H9 (cell line): ENCODE measurements around the gene IFI44. TPM values are rescaled to one million over a fixed set of nuclear protein-coding genes. Genes with fewer than 3 reads are reported as not detected.

Source experiments
- DNase-seq: peaks from one replicate; pipeline ENCODE4 v3.0.0-alpha.2; 2017
- H2AFZ ChIP-seq: one replicate; pipeline ENCODE4 v1.6.1; 2013; ENCODE audit warnings: mild to moderate bottlenecking, low read length, control low read depth, moderate library complexity
- H2AK5ac ChIP-seq: 2 replicates; pipeline ENCODE4 v1.6.1; 2013; ENCODE audit warnings: low read length, control low read depth, mixed read lengths; ENCODE audit not compliant: insufficient read length
- H2BK120ac ChIP-seq: one replicate; pipeline ENCODE4 v1.6.1; 2013; ENCODE audit warnings: low read depth, mild to moderate bottlenecking, low read length, control low read depth, inconsistent platforms; ENCODE audit not compliant: poor library complexity, severe bottlenecking
- H2BK12ac ChIP-seq: 2 replicates; pipeline ENCODE4 v1.6.1; 2013; ENCODE audit warnings: low read length, control low read depth, mixed read lengths, low read depth; ENCODE audit not compliant: insufficient read length
- H2BK15ac ChIP-seq: 2 replicates; pipeline ENCODE4 v1.6.1; 2013; ENCODE audit warnings: low read depth, low read length, control low read depth
- H2BK20ac ChIP-seq: one replicate; pipeline ENCODE4 v1.6.1; 2013; ENCODE audit warnings: low read depth, mild to moderate bottlenecking, low read length, control low read depth, inconsistent platforms; ENCODE audit not compliant: poor library complexity, severe bottlenecking
- H2BK5ac ChIP-seq: 2 replicates; pipeline ENCODE4 v1.6.1; 2013; ENCODE audit warnings: low read length, control low read depth, mixed read lengths; ENCODE audit not compliant: insufficient read length
- H3K14ac ChIP-seq: 2 replicates; pipeline ENCODE4 v1.6.1; 2013; ENCODE audit warnings: low read length, control low read depth; ENCODE audit not compliant: insufficient read depth
- H3K18ac ChIP-seq: 2 replicates; pipeline ENCODE4 v1.6.1; 2013; ENCODE audit warnings: low read depth, mild to moderate bottlenecking, mixed read lengths, low read length, control low read depth; ENCODE audit not compliant: insufficient read length
- H3K23ac ChIP-seq: 2 replicates; pipeline ENCODE4 v1.6.1; 2013; ENCODE audit warnings: low read length, control low read depth, mixed read lengths, low read depth; ENCODE audit not compliant: insufficient read length
- H3K23me2 ChIP-seq: 2 replicates; pipeline ENCODE4 v1.6.1; 2013; ENCODE audit warnings: low read depth, mild to moderate bottlenecking, mixed read lengths, low read length, control low read depth; ENCODE audit not compliant: insufficient read length, poor library complexity, severe bottlenecking
- H3K27ac ChIP-seq: 2 replicates; pipeline ENCODE4 v1.5.1; 2013; ENCODE audit warnings: low read length, control low read depth, mixed read lengths, low read depth; ENCODE audit not compliant: insufficient read length
- H3K27me3 ChIP-seq: 2 replicates; pipeline ENCODE4 v1.6.1; 2013; ENCODE audit warnings: low read length, control low read depth, inconsistent platforms; ENCODE audit not compliant: insufficient read depth
- H3K4ac ChIP-seq: 2 replicates; pipeline ENCODE4 v1.6.1; 2013; ENCODE audit warnings: low read depth, mild to moderate bottlenecking, control low read depth, inconsistent platforms, low read length, moderate library complexity
- H3K4me1 ChIP-seq: 2 replicates; pipeline ENCODE4 v1.6.1; 2013; ENCODE audit warnings: low read length, control low read depth, inconsistent platforms; ENCODE audit not compliant: insufficient read depth
- H3K4me2 ChIP-seq: 2 replicates; pipeline ENCODE4 v1.6.1; 2013; ENCODE audit warnings: low read length, control low read depth, mixed read lengths; ENCODE audit not compliant: insufficient read length, insufficient read depth
- H3K56ac ChIP-seq: 2 replicates; pipeline ENCODE4 v1.6.1; 2013; ENCODE audit warnings: low read depth, mild to moderate bottlenecking, mixed read lengths, low read length, control low read depth; ENCODE audit not compliant: insufficient read length
- H3K79me1 ChIP-seq: 2 replicates; pipeline ENCODE4 v1.6.1; 2013; ENCODE audit warnings: low read depth, mild to moderate bottlenecking, moderate library complexity, low read length, control low read depth, inconsistent platforms; ENCODE audit not compliant: insufficient read depth, poor library complexity, severe bottlenecking
- H3K79me2 ChIP-seq: 2 replicates; pipeline ENCODE4 v1.6.1; 2013; ENCODE audit warnings: low read length, control low read depth, inconsistent platforms; ENCODE audit not compliant: insufficient read depth
- H3K9ac ChIP-seq: 2 replicates; pipeline ENCODE4 v1.6.1; 2013; ENCODE audit warnings: low read length, control low read depth, mixed read lengths; ENCODE audit not compliant: insufficient read length; ENCODE audit errors: extremely low read depth
- H3K9me3 ChIP-seq: one replicate; pipeline ENCODE4 v1.6.1; 2013; ENCODE audit warnings: low read depth, low read length, inconsistent platforms; ENCODE audit not compliant: control insufficient read depth
- H3T11ph ChIP-seq: one replicate; pipeline ENCODE4 v1.6.1; 2013; ENCODE audit warnings: mild to moderate bottlenecking, low read length, control low read depth, inconsistent platforms
- H4K20me1 ChIP-seq: one replicate; pipeline ENCODE4 v1.6.1; 2013; ENCODE audit not compliant: control insufficient read depth, insufficient read length, insufficient read depth
- H4K5ac ChIP-seq: 2 replicates; pipeline ENCODE4 v1.6.1; 2013; ENCODE audit warnings: low read depth, mild to moderate bottlenecking, mixed read lengths, low read length, control low read depth; ENCODE audit not compliant: insufficient read length
- H4K8ac ChIP-seq: replicated peaks from 2 replicates; pipeline ENCODE4 v1.6.1; 2013; ENCODE audit warnings: low read length, control low read depth, mixed read lengths, low read depth; ENCODE audit not compliant: insufficient read length
- H4K91ac ChIP-seq: 2 replicates; pipeline ENCODE4 v1.6.1; 2013; ENCODE audit warnings: low read depth, mild to moderate bottlenecking, moderate library complexity, mixed read lengths, low read length, control low read depth; ENCODE audit not compliant: insufficient read length
- H3K27ac Mint-ChIP-seq, 3 experiments: 2 replicates in 2 of 3; 3 replicates in 1 of 3; pipeline ENCODE4 v1.8.0; 2020 to 2021; ENCODE audit warnings: mixed read lengths in 3 of 3, mild to moderate bottlenecking in 1 of 3, moderate library complexity in 1 of 3
- H3K27me3 Mint-ChIP-seq: 2 replicates; pipeline ENCODE4 v1.8.0; 2021; ENCODE audit warnings: low read depth, mild to moderate bottlenecking, moderate library complexity, mixed read lengths
- H3K36me3 Mint-ChIP-seq, 3 experiments: 2 replicates in 2 of 3; 3 replicates in 1 of 3; pipeline ENCODE4 v1.8.0; 2020 to 2021; ENCODE audit warnings: low read depth in 3 of 3, mixed read lengths in 3 of 3; ENCODE audit not compliant: insufficient read depth in 1 of 3
- H3K4me1 Mint-ChIP-seq, 2 experiments: 2 replicates each; pipeline ENCODE4 v1.8.0; 2020; ENCODE audit warnings: mixed read lengths in 2 of 2
- H3K4me3 Mint-ChIP-seq, 2 experiments: 2 replicates in 1 of 2; 3 replicates in 1 of 2; pipeline ENCODE4 v1.8.0; 2020 to 2021; ENCODE audit warnings: mild to moderate bottlenecking in 2 of 2, mixed read lengths in 2 of 2, moderate library complexity in 1 of 2
- H3K9me3 Mint-ChIP-seq, 2 experiments: 2 replicates in 1 of 2; 3 replicates in 1 of 2; pipeline ENCODE4 v1.8.0; 2020; ENCODE audit warnings: mild to moderate bottlenecking in 2 of 2, mixed read lengths in 2 of 2, moderate library complexity in 1 of 2
- WGBS: extraction: QIAGEN DNeasy Blood & Tissue Kit; methylation state at CpG from one replicate; pipeline ENCODE4 v1.1.7; 2013; ENCODE audit warnings: missing lambda C conversion rate, low lambda C conversion rate, mixed read lengths; ENCODE audit not compliant: insufficient read length; ENCODE audit errors: extremely low coverage; 5-methylcytosine and 5-hydroxymethylcytosine counted together
- total RNA-seq: library from RNA; stranded (reverse); gene quantifications from 2 replicates; pipeline ENCODE4 v1.2.1, GENCODE V29; 2021
- TF ChIP-seq, protein P1 (sequence below): fragments of 200-600 bp; sonication (generic); conservative IDR thresholded peaks from 3 replicates; pipeline ENCODE4 v1.8.0; 2021; ENCODE audit warnings: antibody characterized with exemption, mild to moderate bottlenecking

IFI44 gene
- total RNA-seq, 1 experiment from 2014 or later: not detected

DNA sequence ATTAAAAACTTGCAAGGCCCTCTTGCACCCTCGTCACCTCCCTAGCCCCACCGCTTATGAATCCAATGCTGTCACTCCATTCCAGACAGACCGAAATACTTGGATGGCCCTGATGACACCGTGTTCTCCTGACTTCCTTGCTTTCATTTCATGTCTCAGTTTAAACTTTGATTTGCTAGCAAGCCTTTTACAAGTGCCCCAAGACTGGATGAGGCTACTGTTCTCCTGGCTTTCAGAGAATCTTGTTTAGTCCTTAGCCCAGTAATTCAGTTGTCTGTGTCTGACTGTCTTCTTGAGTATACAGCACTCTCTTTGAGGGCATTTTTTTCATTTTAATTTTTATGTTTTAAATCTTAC lies 30.2 kb upstream of the IFI44 start:
- Histone ChIP-seq H3K23me2 (no peaks in the 10 kb centered on the region), H3K4ac (no peak overlapping the region), H4K5ac (no peak overlapping the region), H3K18ac (no peak overlapping the region), H3K27me3 (no peaks in the 10 kb centered on the region), H4K8ac (no peak overlapping the region), H3K14ac (no peak overlapping the region), H3K79me2 (no peaks in the 10 kb centered on the region), H3K79me1 (no peaks in the 10 kb centered on the region), H3K4me2 (no peak overlapping the region), H2AFZ (no peak overlapping the region), H3K56ac (no peak overlapping the region), H2BK120ac (no peak overlapping the region), H2BK20ac (no peak overlapping the region), H3K4me1 (no peaks in the 10 kb centered on the region), H3K27ac (no peak overlapping the region), H3K9me3 (no peaks in the 10 kb centered on the region), H3T11ph (no peak overlapping the region), H2BK5ac (no peak overlapping the region), H2AK5ac (no peak overlapping the region), H3K23ac (no peak overlapping the region), H4K91ac (no peak overlapping the region), H3K9ac (no peak overlapping the region), H4K20me1 (no peaks in the 10 kb centered on the region), H2BK15ac (no peak overlapping the region), H2BK12ac (no peak overlapping the region)
- no peak for DNase-seq
- no peak overlapping the region for H3K4me3 Mint-ChIP-seq
- peaks cover 0 to 6% of the 10 kb centered on the region in 2 experiments; a peak in 2 of 4 replicates for H3K4me1 Mint-ChIP-seq
- H3K9me3 Mint-ChIP-seq: no peaks in the 10 kb centered on the region
- H3K36me3 Mint-ChIP-seq: no peaks in the 10 kb centered on the region
- no CpG with 5 or more reads among the region's 4 CpGs for WGBS
- H3K27me3 Mint-ChIP-seq: peaks cover 16% of the 10 kb centered on the region
- TF ChIP-seq, protein P1, sequence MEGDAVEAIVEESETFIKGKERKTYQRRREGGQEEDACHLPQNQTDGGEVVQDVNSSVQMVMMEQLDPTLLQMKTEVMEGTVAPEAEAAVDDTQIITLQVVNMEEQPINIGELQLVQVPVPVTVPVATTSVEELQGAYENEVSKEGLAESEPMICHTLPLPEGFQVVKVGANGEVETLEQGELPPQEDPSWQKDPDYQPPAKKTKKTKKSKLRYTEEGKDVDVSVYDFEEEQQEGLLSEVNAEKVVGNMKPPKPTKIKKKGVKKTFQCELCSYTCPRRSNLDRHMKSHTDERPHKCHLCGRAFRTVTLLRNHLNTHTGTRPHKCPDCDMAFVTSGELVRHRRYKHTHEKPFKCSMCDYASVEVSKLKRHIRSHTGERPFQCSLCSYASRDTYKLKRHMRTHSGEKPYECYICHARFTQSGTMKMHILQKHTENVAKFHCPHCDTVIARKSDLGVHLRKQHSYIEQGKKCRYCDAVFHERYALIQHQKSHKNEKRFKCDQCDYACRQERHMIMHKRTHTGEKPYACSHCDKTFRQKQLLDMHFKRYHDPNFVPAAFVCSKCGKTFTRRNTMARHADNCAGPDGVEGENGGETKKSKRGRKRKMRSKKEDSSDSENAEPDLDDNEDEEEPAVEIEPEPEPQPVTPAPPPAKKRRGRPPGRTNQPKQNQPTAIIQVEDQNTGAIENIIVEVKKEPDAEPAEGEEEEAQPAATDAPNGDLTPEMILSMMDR: no peak
- H3K27ac Mint-ChIP-seq: no peak overlapping the region; a peak in 1 of 7 replicates
